Left lung (tissue), 10 donors: ENCODE data around the gene FOLR2. TPM values are rescaled to one million over a fixed set of nuclear protein-coding genes. Genes with fewer than 3 reads are reported as not detected.

ENCODE experiments used
- ATAC-seq: fragments of 200-7000 bp; cut with Tn5 transposase; one replicate; pipeline ENCODE4 v1.9.1; 2020; ENCODE audit warnings: moderate library complexity
- DNase-seq, 4 donors: peaks; one replicate each; pipeline ENCODE4 v3.0.0-alpha.2; 2013 to 2020
- H3K27ac ChIP-seq, 2 donors: fragments of 200-600 bp; sonication (generic) in 1 of 2; one replicate each; pipeline versions ENCODE4 v1.5.0 to v1.8.0; 2020 to 2021
- H3K27me3 ChIP-seq, 2 donors: fragments of 200-600 bp; sonication (generic) in 1 of 2; one replicate each; pipeline versions ENCODE4 v1.5.0 to v1.8.0; 2020 to 2021
- H3K36me3 ChIP-seq, 2 donors: fragments of 200-600 bp; sonication (generic) in 1 of 2; one replicate each; pipeline versions ENCODE4 v1.5.0 to v1.8.0; 2020 to 2021
- H3K4me1 ChIP-seq, 2 donors: fragments of 200-600 bp; one replicate each; pipeline ENCODE4 v1.8.0; 2021
- H3K4me3 ChIP-seq, 2 donors: fragments of 200-600 bp; sonication (generic) in 1 of 2; one replicate each; pipeline versions ENCODE4 v1.5.0 to v1.8.0; 2020 to 2021; ENCODE audit warnings: mild to moderate bottlenecking in 1 of 2
- H3K9me3 ChIP-seq, 2 donors: fragments of 200-600 bp; sonication (generic) in 1 of 2; one replicate each; pipeline versions ENCODE4 v1.5.0 to v1.8.0; 2020 to 2021
- CTCF ChIP-seq, 2 donors: fragments of 200-600 bp; sonication (generic) in 1 of 2; IDR thresholded peaks; one replicate each; pipeline versions ENCODE4 v1.5.0 to v1.8.0; 2021; ENCODE audit warnings: antibody characterized with exemption in 2 of 2
- intact Hi-C, 2 donors: fragments of 100-400 bp; cut with DNase I; formaldehyde crosslinking; loops; one replicate each; pipeline versions ENCODE4 v1.11.2 to v1.14.2; 2022
- polyA plus RNA-seq, 6 donors: library from polyadenylated mRNA; unstranded; fragments of 120-200 nt; gene quantifications; one replicate each; pipeline ENCODE4 v1.2.1, GENCODE V29; 2013; ENCODE audit not compliant: insufficient read length in 6 of 6
- total RNA-seq, 2 donors: library from RNA; stranded (reverse); fragmentation: NEBNext Ultra II Directional; extraction: Animal tissue kit (Norgen Biotek cat#: 25700); gene quantifications; one replicate each; pipeline ENCODE4 v1.2.1, GENCODE V29; 2021
- donor health status: DM: no; HTN: yes; CAD: no.
- donor health status: DM: no; HTN: no; CAD: no.

The FOLR2 gene
- total and polyA plus RNA-seq, 8 donors: 14.5 to 50.2 (median 17.8) TPM

- no peaks in the 10 kb centered on the region for H3K27me3 ChIP-seq
- no peak overlapping the region for H3K27ac ChIP-seq
- ATAC-seq (no peak), DNase-seq (no peak)
- no peak overlapping the region for H3K4me3 ChIP-seq
- H3K36me3 ChIP-seq: no peaks in the 10 kb centered on the region
- no peaks in the 10 kb centered on the region for H3K9me3 ChIP-seq
- intact Hi-C loops: no loop called here
- H3K4me1 ChIP-seq: peaks cover 3 to 11% of the 10 kb centered on the region in 2 donors
- no peak for TF ChIP-seq CTCF (IDR thresholded peaks at IDR 0.05)
Measured at GRCh38 chr11:72188267-72188666, 28.3 kb upstream of the FOLR2 start.

GRCh38 chr11:72189455-72190250 lies 26.9 kb upstream of the FOLR2 start:
- H3K4me3 ChIP-seq: no peak overlapping the region
- peak overlapping the region; percentile 60 to 65 for H3K27ac ChIP-seq
- no peak for TF ChIP-seq CTCF (IDR thresholded peaks at IDR 0.05)
- peaks cover 0 to 11% of the 10 kb centered on the region in 2 donors for H3K4me1 ChIP-seq
- ATAC-seq: peak; percentile 89
- intact Hi-C loops: no loop called here
- H3K9me3 ChIP-seq: no peaks in the 10 kb centered on the region
- no peaks in the 10 kb centered on the region for H3K36me3 ChIP-seq
- peak in 3 of 4 donors; percentile 84 to 95 (median 88) for DNase-seq
- H3K27me3 ChIP-seq: no peaks in the 10 kb centered on the region

GRCh38 chr11:72190631-72191071 lies 25.9 kb upstream of the FOLR2 start:
- Histone ChIP-seq H3K4me1 (peaks cover 0 to 11% of the 10 kb centered on the region in 2 donors), H3K36me3 (no peaks in the 10 kb centered on the region), H3K27ac (no peak overlapping the region), H3K4me3 (no peak overlapping the region), H3K9me3 (no peaks in the 10 kb centered on the region), H3K27me3 (no peaks in the 10 kb centered on the region)
- ATAC-seq (no peak), DNase-seq (no peak)
- no peak for TF ChIP-seq CTCF (IDR thresholded peaks at IDR 0.05)
- intact Hi-C loops: no loop called here

- peak; percentile 84 for ATAC-seq
- H3K27ac ChIP-seq: peak within 1 kb of the TSS; percentile 26 to 42
Measured at GRCh38 chr11:72191961-72192381, 24.6 kb upstream of the FOLR2 start, which contains the start of gene FOLR1. TSS of gene FOLR1 (plus strand) at chr11:72192140. CDS start at chr11:72192174, 34 bp downstream.

More at GRCh38 chr11:72191961-72192381, 24.6 kb upstream of the FOLR2 start, which contains the start of gene FOLR1:
- Histone ChIP-seq H3K27me3 (no peaks in the 10 kb centered on the region), H3K9me3 (no peaks in the 10 kb centered on the region), H3K4me1 (peaks cover 0 to 11% of the 10 kb centered on the region in 2 donors), H3K4me3 (peak within 1 kb of the TSS in 1 of 2 donors; percentile 5), H3K36me3 (no peaks in the 10 kb centered on the region)
- intact Hi-C loops: no loop called here
- peak in 1 of 4 donors; percentile 73 for DNase-seq
- no peak for TF ChIP-seq CTCF (IDR thresholded peaks at IDR 0.05)
